DND-41 (cell line): ENCODE data around the gene CHD1L.
"Not testable (repeated sequence)": the region's sequence is repeated elsewhere in the genome, so short reads cannot be mapped to it uniquely, and the experiment has no call there.

ENCODE experiments used
- EZH2 ChIP-seq: IDR thresholded peaks from 3 replicates; pipeline ENCODE4 v1.6.1; 2012; ENCODE audit warnings: borderline replicate concordance, low read depth, mild to moderate bottlenecking, moderate library complexity, low read length, inconsistent platforms; ENCODE audit not compliant: severe bottlenecking
- TF ChIP-seq, protein P1 (sequence below): IDR thresholded peaks from 2 replicates; pipeline ENCODE4 v1.5.1; 2012; ENCODE audit warnings: borderline replicate concordance, low read length, moderate library complexity, mild to moderate bottlenecking; ENCODE audit not compliant: poor library complexity, severe bottlenecking; ENCODE audit errors: extremely low read depth

DNA sequence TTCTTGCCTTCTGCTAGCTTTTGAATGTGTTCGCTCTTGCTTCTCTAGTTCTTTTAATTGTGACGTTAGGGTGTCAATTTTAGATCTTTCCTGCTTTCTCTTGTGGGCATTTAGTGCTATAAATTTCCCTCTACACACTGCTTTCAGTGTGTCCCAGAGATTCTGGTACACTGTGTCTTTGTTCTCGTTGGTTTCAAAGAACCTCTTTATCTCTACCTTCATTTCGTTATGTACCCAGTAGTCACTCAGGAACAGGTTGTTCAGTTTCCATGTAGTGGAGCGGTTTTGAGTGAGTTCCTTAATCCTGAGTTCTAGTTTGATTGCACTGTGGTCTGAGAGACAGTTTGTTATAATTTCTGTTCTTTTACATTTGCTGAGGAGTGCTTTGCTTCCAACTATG lies 11.5 kb upstream of the CHD1L start:
- TF ChIP-seq EZH2 = not testable (repeated sequence)
- TF ChIP-seq, protein P1, sequence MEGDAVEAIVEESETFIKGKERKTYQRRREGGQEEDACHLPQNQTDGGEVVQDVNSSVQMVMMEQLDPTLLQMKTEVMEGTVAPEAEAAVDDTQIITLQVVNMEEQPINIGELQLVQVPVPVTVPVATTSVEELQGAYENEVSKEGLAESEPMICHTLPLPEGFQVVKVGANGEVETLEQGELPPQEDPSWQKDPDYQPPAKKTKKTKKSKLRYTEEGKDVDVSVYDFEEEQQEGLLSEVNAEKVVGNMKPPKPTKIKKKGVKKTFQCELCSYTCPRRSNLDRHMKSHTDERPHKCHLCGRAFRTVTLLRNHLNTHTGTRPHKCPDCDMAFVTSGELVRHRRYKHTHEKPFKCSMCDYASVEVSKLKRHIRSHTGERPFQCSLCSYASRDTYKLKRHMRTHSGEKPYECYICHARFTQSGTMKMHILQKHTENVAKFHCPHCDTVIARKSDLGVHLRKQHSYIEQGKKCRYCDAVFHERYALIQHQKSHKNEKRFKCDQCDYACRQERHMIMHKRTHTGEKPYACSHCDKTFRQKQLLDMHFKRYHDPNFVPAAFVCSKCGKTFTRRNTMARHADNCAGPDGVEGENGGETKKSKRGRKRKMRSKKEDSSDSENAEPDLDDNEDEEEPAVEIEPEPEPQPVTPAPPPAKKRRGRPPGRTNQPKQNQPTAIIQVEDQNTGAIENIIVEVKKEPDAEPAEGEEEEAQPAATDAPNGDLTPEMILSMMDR = not testable (repeated sequence)
